Lower leg skin (tissue), 4 donors: ENCODE results near the gene C11orf16. TPM values are rescaled to one million over a fixed set of nuclear protein-coding genes. Genes with fewer than 3 reads are reported as not detected.
A peak's percentile ranks its signal among the peaks of the same experiment; 100 is the strongest.

Experiments used
- DNase-seq, 2 donors: peaks; one replicate each; pipeline ENCODE4 v3.0.0-alpha.2; 2019; ENCODE audit warnings: low spot score in 2 of 2
- H3K4me3 ChIP-seq: fragments of 200-600 bp; sonication (generic); 2 replicates; pipeline ENCODE4 v1.5.1; 2017; ENCODE audit warnings: mild to moderate bottlenecking, low read depth; ENCODE audit not compliant: poor library complexity, severe bottlenecking
- CTCF ChIP-seq, 3 donors: fragments of 450-650 bp; IDR thresholded peaks; one replicate each; pipeline ENCODE4 v1.5.1; 2016; ENCODE audit warnings: antibody characterized with exemption in 3 of 3, mild to moderate bottlenecking in 3 of 3, moderate library complexity in 2 of 3
- POLR2A ChIP-seq, 2 donors: fragments of 450-650 bp; IDR thresholded peaks; one replicate each; pipeline ENCODE4 v1.6.1; 2016 to 2017; ENCODE audit warnings: antibody characterized with exemption in 2 of 2, mild to moderate bottlenecking in 1 of 2, moderate library complexity in 1 of 2
- WGBS, 2 donors: methylation state at CpG; one replicate each; pipeline ENCODE4 v1.1.5; 2018; 5-methylcytosine and 5-hydroxymethylcytosine counted together
- intact Hi-C: fragments of 100-400 bp; cut with DNase I; formaldehyde crosslinking; loops from one replicate; pipeline ENCODE4 v1.15.0; 2023; ENCODE audit warnings: low total_unique reads
- total RNA-seq, 4 donors: library from RNA; depleted of rRNA; stranded (reverse); fragments of >200 nt; gene quantifications; one replicate each; pipeline ENCODE4 v1.1.0, GENCODE V29; 2016

The C11orf16 gene
- total RNA-seq, 4 donors from 2014 or later: not detected

DNA sequence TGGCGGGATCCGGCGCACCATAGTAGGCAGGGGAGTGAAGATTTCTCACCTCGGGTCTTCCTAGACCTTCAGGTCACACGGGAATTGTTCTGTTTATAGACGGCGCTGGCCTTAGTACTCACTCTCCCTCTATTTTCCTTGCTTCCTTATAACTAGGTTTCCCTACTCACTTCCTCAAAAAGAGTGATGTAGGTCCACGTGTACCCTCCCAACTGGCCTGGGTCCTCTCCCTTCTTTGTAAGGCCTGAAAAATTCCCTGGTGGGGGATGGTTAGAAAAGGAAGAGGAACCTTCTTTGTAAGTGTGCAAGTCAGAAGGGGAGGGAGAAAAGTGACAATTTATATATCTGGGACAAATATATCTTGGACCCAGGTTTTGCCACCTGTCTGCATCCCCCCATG, 34.4 kb upstream of the C11orf16 start:
- intact Hi-C loops: no loop called here
- TF ChIP-seq POLR2A (IDR thresholded peaks at IDR 0.05): no peak
- TF ChIP-seq CTCF (IDR thresholded peaks at IDR 0.05): no peak
- DNase-seq: no peak
- no peak overlapping the region for H3K4me3 ChIP-seq
- WGBS, 2 donors: 79 to 86% methylated on average over 8 of the region's 8 CpGs

- TF ChIP-seq CTCF (IDR thresholded peaks at IDR 0.05) (no peak), POLR2A (IDR thresholded peaks at IDR 0.05) (peak in 1 of 2 donors; percentile 57)
- WGBS, 2 donors: 0 to 1% methylated on average over 24 to 30 of the region's 67 CpGs
- peak; percentile 85 to 97 for DNase-seq
- intact Hi-C loops: no loop called here
- peak within 1 kb of the TSS; percentile 88 for H3K4me3 ChIP-seq
Measured at GRCh38 chr11:8964324-8965320, 31.9 kb upstream of the C11orf16 start, which contains the start of gene TMEM9B. TSS of gene TMEM9B (minus strand) at chr11:8964442. CDS start at chr11:8964313, 129 bp downstream.

DNA sequence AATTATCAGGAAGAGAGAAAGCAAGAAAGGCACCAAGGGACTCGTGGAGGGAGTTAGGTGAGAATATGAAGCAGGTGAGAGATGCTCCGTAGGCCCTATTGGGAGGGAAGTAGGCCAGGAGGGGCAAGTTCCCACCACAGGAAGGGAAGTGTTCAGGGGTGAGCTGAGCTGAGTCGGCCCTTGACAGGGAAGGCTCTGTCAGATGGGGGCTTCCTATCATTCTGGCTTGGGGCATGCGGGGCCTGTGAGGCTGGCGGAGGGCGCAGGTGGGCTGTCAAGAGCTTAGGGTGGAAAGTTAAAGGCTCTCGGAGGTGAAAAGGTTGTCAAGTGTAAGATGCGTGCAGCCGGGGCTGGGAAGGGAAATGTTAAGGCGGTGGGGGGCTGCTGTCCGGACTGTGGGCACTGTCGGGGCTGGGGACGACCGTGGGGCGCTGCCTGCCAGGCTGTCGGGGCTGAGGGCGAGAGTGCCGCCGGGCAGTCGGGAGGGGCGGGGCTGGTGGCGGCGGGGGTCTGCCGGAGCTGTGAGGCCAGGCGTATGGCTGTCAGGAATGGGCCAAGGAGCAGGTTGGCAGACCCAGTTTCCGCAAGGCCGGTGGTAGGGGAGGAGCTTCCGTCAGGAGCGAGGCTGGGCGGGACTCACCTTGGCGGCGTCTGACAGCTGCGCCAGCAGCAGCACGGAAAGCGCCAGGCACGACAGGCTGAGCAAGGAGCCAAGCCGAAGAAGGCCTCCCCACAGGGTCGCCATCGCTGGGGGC, 31.0 kb upstream of the C11orf16 start:
- peak; percentile 75 to 96 for DNase-seq
- 3 to 5% methylated on average over 32 to 33 of the region's 39 CpGs for WGBS, 2 donors
- intact Hi-C loops: no loop called here
- H3K4me3 ChIP-seq: peak overlapping the region; percentile 88
- TF ChIP-seq POLR2A (IDR thresholded peaks at IDR 0.05) (no peak), CTCF (IDR thresholded peaks at IDR 0.05) (no peak)

- 25 to 26% methylated on average over 2 of the region's 2 CpGs for WGBS, 2 donors
- TF ChIP-seq CTCF (IDR thresholded peaks at IDR 0.05) (no peak), POLR2A (IDR thresholded peaks at IDR 0.05) (no peak)
- no peak for DNase-seq
- intact Hi-C loops: no loop called here
- H3K4me3 ChIP-seq: no peak overlapping the region
Measured at GRCh38 chr11:8962841-8963240, 30.1 kb upstream of the C11orf16 start.

GRCh38 chr11:8961401-8961800, 28.7 kb upstream of the C11orf16 start:
- H3K4me3 ChIP-seq: no peak overlapping the region
- TF ChIP-seq POLR2A (IDR thresholded peaks at IDR 0.05): no peak
- no peak for TF ChIP-seq CTCF (IDR thresholded peaks at IDR 0.05)
- DNase-seq: no peak
- WGBS, 2 donors: 50 to 53% methylated on average over 2 of the region's 2 CpGs
- intact Hi-C loops: no loop called here
